ENCODE results near the gene PRSS3.
"Not testable (repeated sequence)": the region's sequence is repeated elsewhere in the genome, so short reads cannot be mapped to it uniquely, and the experiment has no call there.

The PRSS3 gene

DNA sequence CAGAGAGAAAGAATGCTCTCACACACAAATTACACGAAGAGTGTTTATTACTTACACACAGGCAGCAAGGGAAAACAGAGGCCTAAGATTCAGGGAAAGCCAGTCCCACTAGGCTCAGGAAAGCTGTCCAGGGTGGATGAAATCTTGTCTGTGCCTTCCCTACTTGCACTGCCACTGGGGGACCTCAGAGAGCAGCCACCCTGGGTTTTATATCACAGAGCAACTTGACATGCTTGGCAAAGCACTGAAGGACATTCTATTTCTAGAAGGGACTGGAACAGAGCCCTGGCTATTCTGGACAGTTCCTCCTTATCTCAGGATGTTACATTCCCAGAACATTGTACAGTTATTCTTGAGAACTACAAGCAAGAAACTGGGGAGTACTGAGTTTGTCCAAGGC lies 7.5 kb upstream of the PRSS3 start:
- no peak for DNase-seq

DNA sequence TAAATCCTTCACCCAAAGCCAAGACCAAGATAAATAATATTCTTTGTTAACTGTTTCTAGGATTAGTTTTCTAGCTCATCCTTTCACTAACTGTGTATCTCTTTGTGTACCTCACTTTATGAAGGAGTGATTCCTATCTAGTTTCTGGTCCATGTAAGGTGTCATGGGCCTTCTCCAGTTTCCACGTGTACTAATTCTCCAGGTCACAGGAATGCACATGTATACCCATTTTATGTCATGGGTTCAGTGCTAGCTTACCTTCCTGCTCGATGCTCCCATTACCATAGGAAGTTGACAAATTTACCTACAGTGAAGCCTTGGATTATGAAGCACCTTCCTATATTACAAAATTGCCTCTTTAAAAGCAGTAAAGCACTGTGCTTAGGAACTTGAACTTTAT lies 5.9 kb upstream of the PRSS3 start:
- not testable (repeated sequence) for DNase-seq

DNA sequence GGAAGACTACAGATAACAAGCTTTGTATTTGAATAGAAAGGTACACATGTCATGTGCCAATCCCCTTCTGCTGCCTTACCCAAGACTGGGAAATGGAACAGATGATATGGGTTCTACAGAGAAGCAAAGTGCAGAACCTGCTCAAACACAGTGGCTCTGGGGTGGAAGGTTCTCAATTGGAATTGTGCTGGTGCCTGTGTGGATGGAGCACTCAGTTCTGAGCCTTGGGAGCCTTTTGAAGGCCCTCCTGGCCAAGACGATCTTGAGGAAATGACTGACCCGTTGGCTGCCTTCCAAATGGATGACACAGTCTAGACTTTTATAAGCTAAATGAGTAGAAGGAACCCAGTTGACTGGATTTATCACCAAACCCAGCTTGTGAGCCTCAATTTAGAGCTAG lies 4.2 kb upstream of the PRSS3 start:
- DNase-seq: no peak

DNA sequence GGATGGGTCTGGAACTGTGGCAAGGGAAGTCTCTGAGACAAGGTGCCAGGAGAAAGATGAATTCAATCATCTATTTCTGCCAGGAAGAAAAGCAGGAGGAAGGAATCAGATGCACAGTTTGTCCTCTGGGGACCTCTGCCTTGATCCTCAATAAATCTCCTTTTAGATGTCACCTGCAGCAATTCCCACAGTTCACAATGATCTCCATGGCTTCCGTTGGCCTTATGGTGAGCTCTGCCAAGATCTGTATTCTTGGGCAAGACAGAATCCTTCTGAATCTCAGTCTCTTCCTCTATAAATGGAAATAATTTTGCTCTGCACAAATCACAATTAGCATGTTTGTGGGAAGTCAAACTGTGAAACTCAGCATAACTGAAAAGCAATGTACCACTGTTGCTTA lies 1.9 kb upstream of the PRSS3 start:
- DNase-seq: not testable (repeated sequence)

DNA sequence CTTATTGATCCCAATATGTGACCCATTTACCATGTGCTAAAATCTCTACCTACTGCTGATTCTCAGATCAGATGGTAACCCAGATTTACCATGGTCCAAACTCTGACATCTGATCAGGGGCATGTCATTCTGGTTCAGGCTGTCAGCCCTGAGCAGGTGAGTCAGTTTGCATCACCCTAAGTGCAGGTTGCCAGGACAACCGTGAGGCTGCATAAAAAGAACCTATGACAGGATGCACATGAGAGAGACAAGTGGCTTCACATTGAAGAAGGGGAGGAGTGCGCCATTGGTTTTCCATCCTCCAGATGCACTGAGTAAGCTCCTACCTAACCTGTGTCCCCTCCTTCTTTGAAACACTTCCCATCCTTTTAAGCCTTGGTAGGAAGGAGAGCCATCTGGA lies 801 bp upstream of the PRSS3 start:
- no peak for DNase-seq

DNA sequence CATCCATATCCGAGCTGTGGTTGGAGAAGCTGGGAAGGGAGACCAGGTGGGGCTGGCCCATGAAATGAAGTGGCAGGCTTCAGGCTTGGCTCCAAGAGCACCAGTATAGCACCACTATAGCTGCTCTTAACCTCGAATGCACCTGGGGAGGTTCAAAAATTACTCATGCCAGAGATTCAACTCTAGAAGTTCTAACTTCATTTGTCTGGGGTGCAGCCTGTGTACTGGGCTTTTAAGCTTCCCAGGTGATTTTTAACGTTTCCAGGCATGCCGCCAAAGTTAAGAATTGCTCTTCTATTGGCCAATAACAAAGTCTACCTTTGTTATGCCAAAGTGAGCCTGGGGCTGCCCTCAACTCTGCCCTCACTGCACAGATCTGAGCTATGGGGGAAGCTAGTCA lies 458 bp downstream of the PRSS3 start:
- DNase-seq: no peak

DNA sequence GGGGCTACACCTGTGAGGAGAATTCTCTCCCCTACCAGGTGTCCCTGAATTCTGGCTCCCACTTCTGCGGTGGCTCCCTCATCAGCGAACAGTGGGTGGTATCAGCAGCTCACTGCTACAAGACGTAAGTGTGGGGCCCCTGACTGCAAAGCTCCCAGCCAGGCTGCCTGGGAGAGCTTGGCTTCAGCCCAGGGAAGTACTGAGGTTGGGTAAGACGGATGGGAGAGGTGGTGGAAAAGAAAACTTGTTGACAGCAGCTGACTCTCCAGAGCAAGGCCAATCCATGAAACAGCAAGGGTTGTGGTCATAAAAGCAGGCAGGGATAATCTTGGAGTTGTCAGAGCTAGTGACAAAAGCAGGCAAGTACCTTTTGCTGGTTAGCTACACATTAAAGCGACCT lies 1.3 kb downstream of the PRSS3 start:
- DNase-seq: not testable (repeated sequence)

- no peak for DNase-seq
Observed at GRCh38 chr9:33797837-33798236, 2.5 kb downstream of the PRSS3 start.

DNA sequence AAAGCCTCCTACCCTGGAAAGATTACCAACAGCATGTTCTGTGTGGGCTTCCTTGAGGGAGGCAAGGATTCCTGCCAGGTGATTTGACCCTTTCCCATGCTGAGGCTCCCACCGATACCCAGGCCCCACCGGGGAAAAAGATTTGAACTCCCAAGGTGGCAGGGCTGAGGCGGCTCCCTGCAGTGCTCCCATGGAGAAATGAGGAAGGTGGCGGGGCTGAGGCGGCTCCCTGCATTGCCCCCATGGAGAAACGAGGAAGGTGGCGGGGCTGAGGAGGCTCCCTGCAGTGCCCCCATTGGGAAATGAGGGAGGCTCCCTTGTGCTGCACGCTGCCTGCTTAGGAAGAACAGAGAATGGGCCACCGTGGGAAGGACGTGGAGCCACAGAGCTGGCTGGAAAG lies 3.2 kb downstream of the PRSS3 start:
- DNase-seq: no peak

- DNase-seq: no peak
Observed at GRCh38 chr9:33799928-33800704, 4.8 kb downstream of the PRSS3 start.

GRCh38 chr9:33800886-33801285 lies 5.5 kb downstream of the PRSS3 start:
- no peak for DNase-seq

DNA sequence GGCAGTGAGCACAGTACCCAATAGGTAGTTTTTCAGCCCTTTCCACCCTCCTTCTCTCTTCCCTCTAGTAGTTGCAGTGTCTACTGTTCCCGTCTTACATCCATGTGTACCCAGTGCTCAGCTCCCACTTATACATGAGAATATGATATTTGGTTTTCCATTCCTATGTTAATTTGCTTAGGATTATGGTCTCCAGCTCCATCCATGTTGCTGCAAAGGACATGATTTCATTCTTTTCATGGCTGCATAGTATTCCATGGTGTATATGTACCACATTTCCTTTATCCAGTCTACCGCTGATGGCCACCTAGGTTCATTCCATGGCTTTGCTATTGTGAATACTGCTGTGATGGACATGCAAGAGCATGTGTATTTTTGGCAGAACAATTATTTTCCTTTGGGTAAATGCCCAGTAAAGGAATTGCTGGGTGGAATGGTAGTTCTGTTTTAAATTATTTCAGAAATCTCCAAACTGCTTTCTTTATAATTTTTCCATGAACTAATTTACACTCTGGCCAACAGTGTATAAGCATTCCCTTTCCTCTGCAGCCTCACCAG lies 6.7 kb downstream of the PRSS3 start:
- DNase-seq: not testable (repeated sequence)

DNA sequence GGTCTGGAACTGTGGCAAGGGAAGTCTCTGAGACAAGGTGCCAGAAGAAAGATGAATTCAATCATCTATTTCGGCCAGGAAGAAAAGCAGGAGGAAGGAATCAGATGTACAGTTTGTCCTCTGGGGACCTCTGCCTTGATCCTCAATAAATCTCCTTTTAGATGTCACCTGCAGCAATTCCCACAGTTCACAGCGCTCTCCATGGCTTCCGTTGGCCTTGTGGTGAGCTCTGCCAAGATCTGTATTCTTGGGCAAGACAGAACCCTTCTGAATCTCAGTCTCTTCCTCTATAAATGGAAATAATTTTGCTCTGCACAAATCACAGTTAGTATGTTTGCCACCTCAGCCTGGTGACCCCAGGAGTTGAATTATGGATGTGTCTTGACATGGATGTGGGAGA lies 8.8 kb downstream of the PRSS3 start:
- not testable (repeated sequence) for DNase-seq

GRCh38 chr9:33807156-33807555 lies 11.8 kb downstream of the PRSS3 start:
- DNase-seq: not testable (repeated sequence)

DNA sequence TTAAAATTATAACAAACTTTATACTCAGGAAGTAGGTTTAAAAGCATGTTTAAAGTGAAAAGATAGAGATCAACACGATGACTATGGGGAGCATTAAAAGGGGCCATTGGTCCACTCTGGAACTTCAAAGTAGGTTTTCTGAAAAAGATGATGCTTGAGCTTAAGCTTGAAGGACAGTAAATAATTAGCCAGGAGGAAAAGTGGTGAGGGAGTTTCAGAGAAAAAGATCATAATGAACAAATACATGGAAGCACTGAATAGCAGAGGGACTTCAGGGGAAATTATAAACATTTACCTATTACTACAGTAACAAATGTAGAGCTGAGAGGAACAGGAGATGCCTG lies 13.6 kb downstream of the PRSS3 start:
- DNase-seq: not testable (repeated sequence)

DNA sequence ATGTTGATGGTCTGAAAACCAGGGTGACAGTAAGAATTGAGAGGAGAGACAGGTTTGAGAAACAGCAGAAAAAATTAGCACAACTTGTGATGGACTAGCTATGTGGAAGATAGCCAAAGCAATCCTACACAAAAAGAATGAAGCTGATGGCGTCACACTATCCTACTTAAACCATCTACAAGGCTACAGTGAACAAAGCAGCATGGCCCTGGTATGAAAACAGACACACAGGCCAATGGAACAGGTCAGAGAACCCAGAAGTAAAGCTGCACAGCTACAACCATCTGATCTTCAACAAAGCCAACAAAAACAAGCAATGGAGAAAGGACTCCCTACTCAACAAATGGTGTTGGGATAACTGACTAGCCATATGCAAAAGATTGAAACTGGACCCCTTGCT lies 14.1 kb downstream of the PRSS3 start:
- no peak for DNase-seq

- no peak for DNase-seq
Observed at GRCh38 chr9:33813712-33814641, 18.6 kb downstream of the PRSS3 start.

DNA sequence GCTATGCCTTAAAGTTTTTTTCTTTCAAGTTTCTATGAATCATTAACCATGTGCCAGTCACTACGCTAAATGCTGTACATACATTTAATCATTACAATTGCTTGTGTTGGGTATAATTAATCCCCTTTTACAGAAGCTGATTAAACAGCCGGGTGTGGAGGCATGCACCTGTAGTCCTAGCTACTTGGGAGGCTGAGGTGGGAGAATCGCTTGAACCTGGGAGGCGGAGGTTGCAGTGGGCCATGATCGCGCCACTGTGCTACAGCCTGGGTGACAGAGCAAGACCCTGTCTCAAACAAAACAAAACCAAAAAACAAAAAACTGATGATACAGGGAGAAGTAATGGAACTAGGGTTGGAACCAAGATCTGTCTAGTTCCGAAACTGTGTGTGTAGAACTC lies 20.4 kb downstream of the PRSS3 start:
- DNase-seq: no peak

- DNase-seq: peak; percentile 95
Observed at GRCh38 chr9:33816327-33817252, 21.2 kb downstream of the PRSS3 start, which contains the start of gene UBE2R2. Gene UBE2R2, plus strand, starts transcription at chr9:33817160. Its CDS starts 598 bp downstream, at chr9:33817758.

- peak; percentile 42 for DNase-seq
Observed at GRCh38 chr9:33817327-33818166, 22.2 kb downstream of the PRSS3 start.

DNA sequence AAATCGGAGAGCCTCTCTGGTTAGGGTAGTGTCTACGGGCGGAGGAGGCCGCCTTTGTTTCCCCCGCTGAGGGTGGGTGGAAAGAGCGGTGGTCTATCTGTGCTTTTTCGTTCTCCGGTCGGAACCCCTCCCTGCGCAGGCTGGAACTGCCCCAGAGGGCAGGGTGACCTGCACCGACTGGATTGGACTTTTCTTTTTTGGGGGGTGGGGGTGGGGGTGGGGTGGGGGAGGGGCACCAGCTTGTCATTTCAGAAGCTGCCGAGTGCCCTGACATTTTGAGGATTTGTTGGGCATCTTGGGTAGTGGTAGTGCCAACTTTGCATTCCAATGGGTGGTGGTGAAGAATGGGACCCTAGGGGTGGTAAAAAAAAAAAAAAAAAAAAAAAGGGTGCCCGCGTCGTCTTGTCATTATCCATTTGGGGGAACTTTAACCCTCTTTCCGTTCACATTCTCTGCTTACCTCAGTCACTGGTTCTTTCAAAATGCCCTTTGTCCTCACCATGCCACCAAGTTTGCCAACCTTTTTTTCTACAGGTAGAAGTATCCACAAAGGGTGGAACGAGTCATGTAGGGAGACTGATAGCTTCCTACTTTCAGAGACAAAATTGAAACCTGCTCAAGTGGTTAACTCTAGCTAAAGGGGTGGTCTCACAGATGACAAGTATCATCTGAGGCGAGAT lies 22.9 kb downstream of the PRSS3 start:
- DNase-seq: no peak

Data from T-helper 9 cell (primary cell).